ENCODE results near the gene MBD5.

MBD5 gene

DNA sequence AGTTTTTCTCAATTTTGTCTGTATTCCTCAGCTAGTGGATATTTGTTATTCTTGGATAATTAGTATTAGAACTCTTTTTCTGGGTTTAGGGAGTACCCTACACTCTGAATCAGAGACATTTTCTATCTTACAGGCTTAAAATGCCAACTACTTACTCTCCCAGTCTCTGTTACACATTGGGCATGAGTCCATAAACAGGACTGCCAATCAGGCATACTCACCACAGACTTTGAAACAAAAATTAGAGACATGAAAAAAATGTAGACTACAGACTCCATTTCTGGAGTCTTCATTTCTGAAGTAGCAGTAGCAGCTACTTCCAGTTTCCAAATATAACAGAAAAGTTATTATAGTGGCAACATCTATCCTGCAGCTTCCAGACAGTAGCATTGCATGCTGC lies 279.7 kb downstream of the MBD5 start:
- ATAC-seq (ENCODE audit: low read depth) (no peak), DNase-seq (ENCODE audit: low spot score) (no peak)
- TF ChIP-seq, protein P1, sequence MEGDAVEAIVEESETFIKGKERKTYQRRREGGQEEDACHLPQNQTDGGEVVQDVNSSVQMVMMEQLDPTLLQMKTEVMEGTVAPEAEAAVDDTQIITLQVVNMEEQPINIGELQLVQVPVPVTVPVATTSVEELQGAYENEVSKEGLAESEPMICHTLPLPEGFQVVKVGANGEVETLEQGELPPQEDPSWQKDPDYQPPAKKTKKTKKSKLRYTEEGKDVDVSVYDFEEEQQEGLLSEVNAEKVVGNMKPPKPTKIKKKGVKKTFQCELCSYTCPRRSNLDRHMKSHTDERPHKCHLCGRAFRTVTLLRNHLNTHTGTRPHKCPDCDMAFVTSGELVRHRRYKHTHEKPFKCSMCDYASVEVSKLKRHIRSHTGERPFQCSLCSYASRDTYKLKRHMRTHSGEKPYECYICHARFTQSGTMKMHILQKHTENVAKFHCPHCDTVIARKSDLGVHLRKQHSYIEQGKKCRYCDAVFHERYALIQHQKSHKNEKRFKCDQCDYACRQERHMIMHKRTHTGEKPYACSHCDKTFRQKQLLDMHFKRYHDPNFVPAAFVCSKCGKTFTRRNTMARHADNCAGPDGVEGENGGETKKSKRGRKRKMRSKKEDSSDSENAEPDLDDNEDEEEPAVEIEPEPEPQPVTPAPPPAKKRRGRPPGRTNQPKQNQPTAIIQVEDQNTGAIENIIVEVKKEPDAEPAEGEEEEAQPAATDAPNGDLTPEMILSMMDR (IDR thresholded peaks at IDR 0.05; ENCODE audit: poor library complexity, severe bottlenecking), result no peak

DNA sequence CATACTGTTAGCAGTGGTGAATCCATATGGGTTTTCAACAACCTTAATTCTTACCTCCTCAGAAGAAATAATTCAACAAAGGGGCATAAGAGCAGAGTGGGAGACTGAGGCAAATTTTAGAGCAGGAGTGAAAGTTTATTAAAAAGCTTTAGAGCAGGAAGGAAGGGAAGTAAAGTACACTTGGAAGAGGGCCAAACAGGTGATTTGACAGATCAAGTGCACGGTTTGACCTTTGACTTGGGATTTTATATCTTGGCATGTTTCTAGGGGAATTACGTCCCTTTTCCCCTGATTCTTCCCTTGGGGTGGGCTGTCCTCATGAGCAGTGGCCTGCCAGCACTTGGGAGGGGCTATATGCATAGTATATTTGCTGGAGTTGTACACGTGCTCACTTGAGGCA lies 280.5 kb downstream of the MBD5 start:
- TF ChIP-seq, protein P1 (IDR thresholded peaks at IDR 0.05; ENCODE audit: poor library complexity, severe bottlenecking), result no peak
- Histone ChIP-seq H3K9me3 (ENCODE audit: severe bottlenecking) (no peaks in the 10 kb centered on the region), H3K36me3 (ENCODE audit: low read depth) (no peaks in the 10 kb centered on the region), H3K27ac (ENCODE audit: poor library complexity, severe bottlenecking) (no peak overlapping the region), H3K4me1 (ENCODE audit: insufficient read depth, poor library complexity, severe bottlenecking) (no peaks in the 10 kb centered on the region), H3K27me3 (ENCODE audit: insufficient read depth, poor library complexity, severe bottlenecking) (no peaks in the 10 kb centered on the region), H3K4me3 (ENCODE audit: severe bottlenecking) (no peak overlapping the region)
- ATAC-seq (ENCODE audit: low read depth) (no peak), DNase-seq (ENCODE audit: low spot score) (no peak)

More for the DNA sequence above, 279.7 kb downstream of the MBD5 start:
- Histone ChIP-seq H3K27me3 (ENCODE audit: insufficient read depth, poor library complexity, severe bottlenecking) (no peaks in the 10 kb centered on the region), H3K36me3 (ENCODE audit: low read depth) (no peaks in the 10 kb centered on the region), H3K27ac (ENCODE audit: poor library complexity, severe bottlenecking) (no peak overlapping the region), H3K4me1 (ENCODE audit: insufficient read depth, poor library complexity, severe bottlenecking) (no peaks in the 10 kb centered on the region), H3K9me3 (ENCODE audit: severe bottlenecking) (no peaks in the 10 kb centered on the region), H3K4me3 (ENCODE audit: severe bottlenecking) (no peak overlapping the region)

- ATAC-seq (ENCODE audit: low read depth) (no peak), DNase-seq (ENCODE audit: low spot score) (no peak)
- TF ChIP-seq, protein P1 (IDR thresholded peaks at IDR 0.05; ENCODE audit: poor library complexity, severe bottlenecking), result no peak
- no peaks in the 10 kb centered on the region for H3K27me3 ChIP-seq (ENCODE audit: insufficient read depth, poor library complexity, severe bottlenecking)
- no peaks in the 10 kb centered on the region for H3K9me3 ChIP-seq (ENCODE audit: severe bottlenecking)
- no peak overlapping the region for H3K27ac ChIP-seq (ENCODE audit: poor library complexity, severe bottlenecking)
- no peaks in the 10 kb centered on the region for H3K4me1 ChIP-seq (ENCODE audit: insufficient read depth, poor library complexity, severe bottlenecking)
- no peaks in the 10 kb centered on the region for H3K36me3 ChIP-seq (ENCODE audit: low read depth)
- no peak overlapping the region for H3K4me3 ChIP-seq (ENCODE audit: severe bottlenecking)
Observed at GRCh38 chr2:148302526-148302925, 281.6 kb downstream of the MBD5 start.

- no peak for ATAC-seq (ENCODE audit: low read depth)
- Histone ChIP-seq H3K27me3 (ENCODE audit: insufficient read depth, poor library complexity, severe bottlenecking) (no peaks in the 10 kb centered on the region), H3K4me1 (ENCODE audit: insufficient read depth, poor library complexity, severe bottlenecking) (no peaks in the 10 kb centered on the region), H3K4me3 (ENCODE audit: severe bottlenecking) (no peak overlapping the region), H3K36me3 (ENCODE audit: low read depth) (no peaks in the 10 kb centered on the region), H3K9me3 (ENCODE audit: severe bottlenecking) (no peaks in the 10 kb centered on the region), H3K27ac (ENCODE audit: poor library complexity, severe bottlenecking) (no peak overlapping the region)
- DNase-seq (ENCODE audit: low spot score), result no peak
- TF ChIP-seq, protein P1 (IDR thresholded peaks at IDR 0.05; ENCODE audit: poor library complexity, severe bottlenecking), result no peak
Observed at GRCh38 chr2:148303161-148303560, 282.3 kb downstream of the MBD5 start.

GRCh38 chr2:148305476-148305875 lies 284.6 kb downstream of the MBD5 start:
- ATAC-seq (ENCODE audit: low read depth), result no peak
- Histone ChIP-seq H3K27ac (ENCODE audit: poor library complexity, severe bottlenecking) (no peak overlapping the region), H3K4me3 (ENCODE audit: severe bottlenecking) (no peak overlapping the region), H3K4me1 (ENCODE audit: insufficient read depth, poor library complexity, severe bottlenecking) (no peaks in the 10 kb centered on the region), H3K36me3 (ENCODE audit: low read depth) (no peaks in the 10 kb centered on the region), H3K9me3 (ENCODE audit: severe bottlenecking) (no peaks in the 10 kb centered on the region), H3K27me3 (ENCODE audit: insufficient read depth, poor library complexity, severe bottlenecking) (no peaks in the 10 kb centered on the region)
- TF ChIP-seq, protein P1 (IDR thresholded peaks at IDR 0.05; ENCODE audit: poor library complexity, severe bottlenecking), result no peak
- DNase-seq (ENCODE audit: low spot score), result no peak

All from RWPE2 (cell line).